IMR-90 (cell line): ENCODE results near the gene PRKAR2A. TPM values are rescaled to one million over a fixed set of nuclear protein-coding genes. Genes with fewer than 3 reads are reported as not detected.
"Not testable (repeated sequence)": the region's sequence is repeated elsewhere in the genome, so short reads cannot be mapped to it uniquely, and the experiment has no call there.

ENCODE experiments used
- ATAC-seq: fragments of 200-7000 bp; cut with Tn5 transposase; 2 replicates; pipeline ENCODE4 v1.9.1; 2020; ENCODE audit warnings: low read depth, mild to moderate bottlenecking, moderate library complexity
- BruUV-seq: library from RNA; stranded (reverse); fragments of 400-500 nt; replicated peaks from 2 replicates; lab custom pipeline; 2021; lab: Mats Ljungman, UMichigan
- CTCF ChIA-PET: fragments of 300-600 bp; formaldehyde crosslinking; extraction: SDS; loops from one replicate; lab custom pipeline; 2021; ENCODE audit warnings: antibody characterized with exemption; lab: Yijun Ruan, JAX
- POLR2A ChIA-PET: fragments of 300-600 bp; sonication (Branson Sonifier 250); formaldehyde crosslinking; loops from one replicate; lab custom pipeline; 2022; ENCODE audit warnings: antibody characterized with exemption; ENCODE audit not compliant: unreplicated experiment; lab: Charles Lee
- DNase-seq: peaks from one replicate; pipeline ENCODE4 v3.0.0; 2013
- H2AFZ ChIP-seq: replicated peaks from 2 replicates; pipeline ENCODE3; 2013; ENCODE audit warnings: low read length, mild to moderate bottlenecking; ENCODE audit not compliant: poor library complexity
- H2AK5ac ChIP-seq: 2 replicates; pipeline ENCODE4 v1.6.1; 2013; ENCODE audit warnings: low read depth, low read length, inconsistent platforms
- H2AK9ac ChIP-seq: replicated peaks from 2 replicates; pipeline ENCODE3; 2013; ENCODE audit warnings: mild to moderate bottlenecking, low read depth, low read length, moderate library complexity; ENCODE audit not compliant: poor library complexity
- H2BK120ac ChIP-seq: 2 replicates; pipeline ENCODE4 v1.6.1; 2013; ENCODE audit warnings: low read depth, low read length, inconsistent platforms
- H2BK15ac ChIP-seq: 3 replicates; pipeline ENCODE4 v1.6.1; 2013; ENCODE audit warnings: low read depth, low read length, inconsistent platforms
- H2BK20ac ChIP-seq: 2 replicates; pipeline ENCODE4 v1.6.1; 2013; ENCODE audit warnings: low read depth, mild to moderate bottlenecking, inconsistent platforms, low read length, moderate library complexity
- H2BK5ac ChIP-seq: 2 replicates; pipeline ENCODE4 v1.6.1; 2013; ENCODE audit warnings: mild to moderate bottlenecking, low read depth, low read length, inconsistent platforms; ENCODE audit not compliant: poor library complexity, severe bottlenecking
- H3K14ac ChIP-seq: replicated peaks from 2 replicates; pipeline ENCODE4 v1.6.1; 2013; ENCODE audit warnings: low read depth, low read length, inconsistent platforms
- H3K18ac ChIP-seq: 2 replicates; pipeline ENCODE4 v1.6.1; 2013; ENCODE audit warnings: low read depth, low read length, control low read depth
- H3K23ac ChIP-seq: 2 replicates; pipeline ENCODE4 v1.6.1; 2013; ENCODE audit warnings: low read depth, low read length, inconsistent platforms
- H3K27ac ChIP-seq: 2 replicates; pipeline ENCODE4 v1.5.1; 2013; ENCODE audit warnings: mild to moderate bottlenecking, control low read depth, low read length; ENCODE audit not compliant: insufficient read depth
- H3K27me3 ChIP-seq: 2 replicates; pipeline ENCODE4 v1.6.1; 2013; ENCODE audit warnings: low read length; ENCODE audit not compliant: control insufficient read depth, insufficient read depth
- H3K36me3 ChIP-seq: 2 replicates; pipeline ENCODE4 v1.6.1; 2013; ENCODE audit warnings: low read length, mixed read lengths; ENCODE audit not compliant: control insufficient read depth, insufficient read depth
- H3K4ac ChIP-seq: 2 replicates; pipeline ENCODE4 v1.6.1; 2013; ENCODE audit warnings: low read depth, low read length, inconsistent platforms
- H3K4me1 ChIP-seq: 2 replicates; pipeline ENCODE4 v1.6.1; 2013; ENCODE audit warnings: low read length, mixed read lengths; ENCODE audit not compliant: control insufficient read depth, insufficient read depth
- H3K4me2 ChIP-seq: 2 replicates; pipeline ENCODE4 v1.6.1; 2013; ENCODE audit warnings: low read depth, mild to moderate bottlenecking, control low read depth, low read length, moderate library complexity
- H3K4me3 ChIP-seq: 2 replicates; pipeline ENCODE4 v1.5.1; 2013; ENCODE audit warnings: low read depth, mild to moderate bottlenecking, control low read depth, low read length, moderate library complexity; ENCODE audit not compliant: insufficient read depth
- H3K56ac ChIP-seq: 2 replicates; pipeline ENCODE4 v1.6.1; 2013; ENCODE audit warnings: low read length, inconsistent platforms; ENCODE audit not compliant: insufficient read depth; ENCODE audit errors: extremely low read depth
- H3K79me1 ChIP-seq, 2 experiments: 2 replicates each; pipeline ENCODE4 v1.6.1; 2013; ENCODE audit warnings: low read length in 2 of 2, inconsistent platforms in 1 of 2, low read depth in 1 of 2
- H3K9ac ChIP-seq: 2 replicates; pipeline ENCODE4 v1.6.1; 2013; ENCODE audit warnings: low read depth, low read length, control low read depth
- H3K9me1 ChIP-seq: 2 replicates; pipeline ENCODE4 v1.6.1; 2013; ENCODE audit warnings: low read length, inconsistent platforms; ENCODE audit not compliant: insufficient read depth
- H3K9me3 ChIP-seq: 2 replicates; pipeline ENCODE4 v1.6.1; 2013; ENCODE audit warnings: low read length; ENCODE audit not compliant: control insufficient read depth, insufficient read depth
- H4K20me1 ChIP-seq: 2 replicates; pipeline ENCODE4 v1.6.1; 2013; ENCODE audit warnings: low read length, inconsistent platforms; ENCODE audit not compliant: insufficient read depth
- H4K5ac ChIP-seq: 2 replicates; pipeline ENCODE4 v1.6.1; 2013; ENCODE audit warnings: mild to moderate bottlenecking, low read depth, low read length, control low read depth
- H4K8ac ChIP-seq, 2 experiments: 2 replicates each; pipeline ENCODE4 v1.6.1; 2013; ENCODE audit warnings: low read depth in 2 of 2, low read length in 2 of 2, control low read depth in 1 of 2, inconsistent platforms in 1 of 2
- H4K91ac ChIP-seq: 2 replicates; pipeline ENCODE4 v1.6.1; 2013; ENCODE audit warnings: low read depth, low read length, inconsistent platforms; ENCODE audit not compliant: insufficient read depth
- CEBPB ChIP-seq: IDR thresholded peaks from 2 replicates; pipeline ENCODE4 v1.6.1; 2012; ENCODE audit warnings: low read depth, low read length, improper control_type of control experiment
- CTCF ChIP-seq: conservative IDR thresholded peaks from 2 replicates; pipeline ENCODE4 v1.5.1; 2012; ENCODE audit warnings: mild to moderate bottlenecking, low read depth, low read length, improper control_type of control experiment
- FOS ChIP-seq: fragments of 150-350 bp; IDR thresholded peaks from 2 replicates; pipeline ENCODE4 v1.6.1; 2016; ENCODE audit warnings: low read depth, low read length
- RFX5 ChIP-seq: IDR thresholded peaks from 2 replicates; pipeline ENCODE4 v1.8.0; 2012; ENCODE audit warnings: low read depth, mild to moderate bottlenecking, low read length, moderate library complexity
- SMC3 ChIP-seq: fragments of 150-350 bp; IDR thresholded peaks from 2 replicates; pipeline ENCODE4 v1.6.1; 2016; ENCODE audit warnings: low read depth, mild to moderate bottlenecking, antibody characterized with exemption, low read length, moderate library complexity
- USF2 ChIP-seq: fragments of 150-350 bp; IDR thresholded peaks from 2 replicates; pipeline ENCODE4 v1.6.1; 2017; ENCODE audit warnings: mild to moderate bottlenecking, antibody characterized with exemption, low read length, low read depth
- WGBS, 2 experiments: methylation state at CpG; one replicate each; pipeline versions ENCODE4 v1.1.5 to v1.1.7; 2013; ENCODE audit warnings: missing lambda C conversion rate in 2 of 2; ENCODE audit not compliant: insufficient read length in 1 of 2; ENCODE audit errors: extremely low coverage in 2 of 2; 5-methylcytosine and 5-hydroxymethylcytosine counted together
- dilution Hi-C: fragments of 300-500 bp; cut with HindIII; formaldehyde crosslinking; loops from one replicate; pipeline ENCODE4 v1.14.3; 2018; ENCODE audit warnings: low sequenced_read_pairs; ENCODE audit not compliant: unreplicated experiment
- in situ Hi-C: fragments of 300-500 bp; cut with MboI; formaldehyde crosslinking; loops from 3 replicates; pipeline ENCODE4 v1.14.3; 2019; ENCODE audit warnings: low sequenced_read_pairs, inconsistent platforms, mixed read lengths
- intact Hi-C: fragments of 100-400 bp; cut with micrococcal nuclease; formaldehyde crosslinking; loops from 2 replicates; pipeline ENCODE4 v1.10.0; 2022
- polyA plus RNA-seq, 3 experiments: library from polyadenylated mRNA; depleted of rRNA; stranded (reverse); fragments of >200 nt; gene quantifications; 2 replicates each; pipeline ENCODE4 v1.2.3, GENCODE V29; 2012; ENCODE audit warnings: low replicate concordance in 1 of 3
- total RNA-seq: library from RNA; depleted of rRNA; stranded (reverse); fragments of >200 nt; gene quantifications from 2 replicates; pipeline ENCODE4 v1.2.3, GENCODE V29; 2012

Gene PRKAR2A
- total and polyA plus RNA-seq, 2 of the 4 experiments (the other 2 are of a cell fraction), result 11.3 to 48.2 TPM

GRCh38 chr3:48830715-48831114 lies 17.0 kb downstream of the PRKAR2A start:
- ChIA-PET POLR2A (no interaction called here), CTCF (interaction anchor here (0.6 kb wide), 1 partner anchor 76 kb away, joined by 6 read pairs; no protein-coding TSS in a partner anchor)
- H2BK20ac ChIP-seq, result no peak overlapping the region
- H2AFZ ChIP-seq, result no peak overlapping the region
- no peaks in the 10 kb centered on the region for H3K36me3 ChIP-seq
- H4K5ac ChIP-seq, result no peak overlapping the region
- no peak for TF ChIP-seq USF2
- no peak for TF ChIP-seq FOS
- no peak for TF ChIP-seq RFX5
- no peak for TF ChIP-seq CEBPB
- TF ChIP-seq CTCF, result no peak
- TF ChIP-seq SMC3, result no peak
- no peak overlapping the region for H3K4me2 ChIP-seq
- no peak overlapping the region for H2BK120ac ChIP-seq
- BruUV-seq, result no TSS peak
- ATAC-seq (no peak), DNase-seq (no peak)
- H3K23ac ChIP-seq, result no peak overlapping the region
- in situ Hi-C loops (no loop called here), dilution Hi-C loops (no loop called here), intact Hi-C loops (no loop called here)
- H4K8ac ChIP-seq, result no peak overlapping the region
- H2BK5ac ChIP-seq, result no peak overlapping the region
- no CpG with 5 or more reads among the region's 6 CpGs for WGBS, 2 experiments
- no peak overlapping the region for H3K4me3 ChIP-seq
- H3K9ac ChIP-seq, result no peak overlapping the region
- H3K4ac ChIP-seq, result no peak overlapping the region
- H3K4me1 ChIP-seq, result peaks cover 5% of the 10 kb centered on the region; the same call in 1 of the 2 replicates
- no peak overlapping the region for H3K56ac ChIP-seq
- no peaks in the 10 kb centered on the region for H3K27me3 ChIP-seq
- H4K20me1 ChIP-seq, result peaks cover 9% of the 10 kb centered on the region
- no peak overlapping the region for H2AK9ac ChIP-seq
- no peak overlapping the region for H4K91ac ChIP-seq
- no peaks in the 10 kb centered on the region for H3K9me3 ChIP-seq
- no peak overlapping the region for H3K18ac ChIP-seq
- H2AK5ac ChIP-seq, result no peak overlapping the region
- H3K27ac ChIP-seq, result no peak overlapping the region
- H2BK15ac ChIP-seq, result no peak overlapping the region
- peaks cover 36 to 68% of the 10 kb centered on the region in 2 experiments for H3K79me1 ChIP-seq
- peaks cover 7% of the 10 kb centered on the region; the same call in 1 of the 2 replicates for H3K9me1 ChIP-seq
- H3K14ac ChIP-seq, result no peak overlapping the region

DNA sequence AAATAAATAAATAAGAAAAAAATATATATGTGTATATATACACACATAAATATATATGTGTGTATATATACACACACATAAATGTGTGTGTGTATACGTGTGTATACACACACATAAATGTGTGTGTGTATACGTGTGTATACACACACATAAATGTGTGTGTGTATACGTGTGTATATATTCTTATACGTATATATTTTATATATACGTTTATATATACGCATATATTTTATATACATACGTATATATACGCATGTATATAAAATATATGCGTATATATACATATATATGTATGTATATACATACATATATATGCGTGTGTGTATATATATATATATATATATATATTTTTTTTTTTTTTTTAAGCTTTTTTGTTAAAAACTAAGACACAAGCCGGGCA lies 18.1 kb downstream of the PRKAR2A start:
- in situ Hi-C loops, CTCF ChIA-PET, H2AK9ac ChIP-seq, H3K9me3 ChIP-seq, H2BK120ac ChIP-seq, H3K4ac ChIP-seq, H4K20me1 ChIP-seq, H3K4me1 ChIP-seq, H4K91ac ChIP-seq, BruUV-seq, H3K27ac ChIP-seq, H2BK20ac ChIP-seq, H3K4me2 ChIP-seq, H2AK5ac ChIP-seq, H3K4me3 ChIP-seq, DNase-seq, H2BK5ac ChIP-seq, H4K8ac ChIP-seq, H3K56ac ChIP-seq, ATAC-seq, intact Hi-C loops, H2BK15ac ChIP-seq, H3K9me1 ChIP-seq, H3K27me3 ChIP-seq, H3K18ac ChIP-seq, POLR2A ChIA-PET, dilution Hi-C loops, H3K23ac ChIP-seq, H2AFZ ChIP-seq, H3K14ac ChIP-seq, H4K5ac ChIP-seq, H3K36me3 ChIP-seq, H3K9ac ChIP-seq: not testable (repeated sequence)
- WGBS, 2 experiments, result no CpG with 5 or more reads among the region's 11 CpGs
- peaks cover 42 to 77% of the 10 kb centered on the region in 2 experiments for H3K79me1 ChIP-seq
